HL-60 (cell line): ENCODE measurements around the gene NECTIN2.

Experiments
- DNase-seq, 2 experiments: peaks; one replicate each; pipeline ENCODE4 v3.0.0-alpha.2; 2010 to 2020; ENCODE audit warnings: low read depth in 1 of 2, low spot score in 1 of 2
- H3K27ac ChIP-seq: fragments of 250-450 bp; sonication (Bioruptor Pico); replicated peaks from 2 replicates; pipeline ENCODE4 v1.5.1; 2020; ENCODE audit warnings: mild to moderate bottlenecking, moderate library complexity
- H3K27me3 ChIP-seq: fragments of 250-450 bp; sonication (Bioruptor Pico); 2 replicates; pipeline ENCODE4 v1.5.1; 2021; ENCODE audit warnings: mild to moderate bottlenecking, moderate library complexity; ENCODE audit not compliant: insufficient read depth, poor library complexity, severe bottlenecking
- H3K4me3 ChIP-seq: replicated peaks from 2 replicates; pipeline ENCODE4 v1.5.1; 2011; ENCODE audit warnings: mild to moderate bottlenecking, control low read depth, low read length; ENCODE audit not compliant: insufficient read depth
- GABPA ChIP-seq: IDR thresholded peaks from 2 replicates; pipeline ENCODE4 v1.6.1; 2012; ENCODE audit warnings: low read depth
- POLR2AphosphoS5 ChIP-seq: IDR thresholded peaks from 2 replicates; pipeline ENCODE4 v1.6.1; 2012; ENCODE audit warnings: low read depth
- SPI1 ChIP-seq: IDR thresholded peaks from 2 replicates; pipeline ENCODE4 v1.6.1; 2012; ENCODE audit warnings: low read depth, mild to moderate bottlenecking, borderline replicate concordance
- TF ChIP-seq, protein P1 (sequence below): IDR thresholded peaks from one replicate; pipeline ENCODE4 v1.5.1; 2011; ENCODE audit warnings: low read length, control low read depth, inconsistent platforms; ENCODE audit not compliant: insufficient read depth
- TF ChIP-seq, protein P2 (sequence below): IDR thresholded peaks from 2 replicates; pipeline ENCODE4 v1.6.1; 2012; ENCODE audit warnings: low read depth; ENCODE audit not compliant: insufficient replicate concordance

The NECTIN2 gene

DNA sequence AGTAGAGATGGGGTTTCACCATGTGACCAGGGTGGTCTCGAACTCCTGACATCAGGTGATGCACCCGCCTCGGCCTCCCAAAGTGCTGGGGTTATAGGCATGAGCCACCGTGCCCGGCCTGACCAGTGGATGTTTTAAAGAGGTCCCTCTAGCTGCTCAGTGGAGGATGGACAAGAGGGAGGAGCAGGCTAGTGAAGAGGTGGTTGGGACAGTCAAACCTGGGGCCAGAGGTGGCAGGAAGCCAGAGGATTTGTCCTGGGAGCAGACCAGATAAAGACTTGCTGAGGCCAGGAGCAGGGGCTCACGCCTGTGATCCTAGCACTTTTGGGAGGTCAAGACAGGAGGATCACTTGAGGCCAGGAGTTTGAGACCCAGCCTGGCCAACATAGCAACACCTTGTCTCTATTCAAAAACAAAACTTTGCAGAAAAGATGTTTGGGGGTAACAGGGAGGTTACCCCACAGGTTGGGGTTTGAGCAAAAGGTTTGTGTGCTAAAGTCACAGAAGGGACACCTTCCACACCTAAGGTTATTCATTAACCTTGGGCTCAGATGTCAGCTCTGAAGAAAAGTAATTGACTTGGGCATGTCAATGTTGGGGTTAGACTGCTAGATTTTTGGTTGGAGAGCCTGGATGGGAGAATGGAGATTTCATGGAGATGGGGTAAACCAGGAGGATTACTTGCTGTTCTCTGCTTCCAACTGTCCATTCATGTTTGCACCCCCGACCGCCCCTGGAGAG is 28.2 kb upstream of the NECTIN2 start:
- Histone ChIP-seq H3K27me3 (no peaks in the 10 kb centered on the region), H3K27ac (no peak overlapping the region), H3K4me3 (no peak overlapping the region)
- TF ChIP-seq POLR2AphosphoS5 (no peak), GABPA (no peak), SPI1 (no peak)
- TF ChIP-seq, protein P1, sequence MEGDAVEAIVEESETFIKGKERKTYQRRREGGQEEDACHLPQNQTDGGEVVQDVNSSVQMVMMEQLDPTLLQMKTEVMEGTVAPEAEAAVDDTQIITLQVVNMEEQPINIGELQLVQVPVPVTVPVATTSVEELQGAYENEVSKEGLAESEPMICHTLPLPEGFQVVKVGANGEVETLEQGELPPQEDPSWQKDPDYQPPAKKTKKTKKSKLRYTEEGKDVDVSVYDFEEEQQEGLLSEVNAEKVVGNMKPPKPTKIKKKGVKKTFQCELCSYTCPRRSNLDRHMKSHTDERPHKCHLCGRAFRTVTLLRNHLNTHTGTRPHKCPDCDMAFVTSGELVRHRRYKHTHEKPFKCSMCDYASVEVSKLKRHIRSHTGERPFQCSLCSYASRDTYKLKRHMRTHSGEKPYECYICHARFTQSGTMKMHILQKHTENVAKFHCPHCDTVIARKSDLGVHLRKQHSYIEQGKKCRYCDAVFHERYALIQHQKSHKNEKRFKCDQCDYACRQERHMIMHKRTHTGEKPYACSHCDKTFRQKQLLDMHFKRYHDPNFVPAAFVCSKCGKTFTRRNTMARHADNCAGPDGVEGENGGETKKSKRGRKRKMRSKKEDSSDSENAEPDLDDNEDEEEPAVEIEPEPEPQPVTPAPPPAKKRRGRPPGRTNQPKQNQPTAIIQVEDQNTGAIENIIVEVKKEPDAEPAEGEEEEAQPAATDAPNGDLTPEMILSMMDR: no peak
- TF ChIP-seq, protein P2, sequence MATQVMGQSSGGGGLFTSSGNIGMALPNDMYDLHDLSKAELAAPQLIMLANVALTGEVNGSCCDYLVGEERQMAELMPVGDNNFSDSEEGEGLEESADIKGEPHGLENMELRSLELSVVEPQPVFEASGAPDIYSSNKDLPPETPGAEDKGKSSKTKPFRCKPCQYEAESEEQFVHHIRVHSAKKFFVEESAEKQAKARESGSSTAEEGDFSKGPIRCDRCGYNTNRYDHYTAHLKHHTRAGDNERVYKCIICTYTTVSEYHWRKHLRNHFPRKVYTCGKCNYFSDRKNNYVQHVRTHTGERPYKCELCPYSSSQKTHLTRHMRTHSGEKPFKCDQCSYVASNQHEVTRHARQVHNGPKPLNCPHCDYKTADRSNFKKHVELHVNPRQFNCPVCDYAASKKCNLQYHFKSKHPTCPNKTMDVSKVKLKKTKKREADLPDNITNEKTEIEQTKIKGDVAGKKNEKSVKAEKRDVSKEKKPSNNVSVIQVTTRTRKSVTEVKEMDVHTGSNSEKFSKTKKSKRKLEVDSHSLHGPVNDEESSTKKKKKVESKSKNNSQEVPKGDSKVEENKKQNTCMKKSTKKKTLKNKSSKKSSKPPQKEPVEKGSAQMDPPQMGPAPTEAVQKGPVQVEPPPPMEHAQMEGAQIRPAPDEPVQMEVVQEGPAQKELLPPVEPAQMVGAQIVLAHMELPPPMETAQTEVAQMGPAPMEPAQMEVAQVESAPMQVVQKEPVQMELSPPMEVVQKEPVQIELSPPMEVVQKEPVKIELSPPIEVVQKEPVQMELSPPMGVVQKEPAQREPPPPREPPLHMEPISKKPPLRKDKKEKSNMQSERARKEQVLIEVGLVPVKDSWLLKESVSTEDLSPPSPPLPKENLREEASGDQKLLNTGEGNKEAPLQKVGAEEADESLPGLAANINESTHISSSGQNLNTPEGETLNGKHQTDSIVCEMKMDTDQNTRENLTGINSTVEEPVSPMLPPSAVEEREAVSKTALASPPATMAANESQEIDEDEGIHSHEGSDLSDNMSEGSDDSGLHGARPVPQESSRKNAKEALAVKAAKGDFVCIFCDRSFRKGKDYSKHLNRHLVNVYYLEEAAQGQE: no peak
- DNase-seq: no peak

DNA sequence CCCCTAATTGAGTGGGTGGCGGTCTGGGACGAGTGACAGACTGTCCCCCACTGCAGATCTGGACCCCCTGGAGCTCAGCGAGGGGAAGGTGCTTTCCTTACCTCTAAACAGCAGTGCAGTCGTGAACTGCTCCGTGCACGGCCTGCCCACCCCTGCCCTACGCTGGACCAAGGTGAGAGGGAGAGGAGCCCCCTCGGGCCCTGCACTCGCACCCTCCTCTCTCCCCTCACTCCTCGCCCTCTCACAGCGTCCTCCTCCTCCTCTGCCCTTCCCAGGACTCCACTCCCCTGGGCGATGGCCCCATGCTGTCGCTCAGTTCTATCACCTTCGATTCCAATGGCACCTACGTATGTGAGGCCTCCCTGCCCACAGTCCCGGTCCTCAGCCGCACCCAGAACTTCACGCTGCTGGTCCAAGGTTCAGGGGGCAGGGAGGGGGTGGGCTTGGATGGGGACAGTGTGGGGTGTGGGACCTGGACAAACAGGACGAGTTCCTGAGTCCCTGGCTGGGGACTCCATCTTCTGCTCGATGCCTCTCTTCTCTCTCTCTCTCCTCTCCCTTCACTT is 27.5 kb upstream of the NECTIN2 start:
- Histone ChIP-seq H3K4me3 (no peak overlapping the region), H3K27ac (no peak overlapping the region), H3K27me3 (no peaks in the 10 kb centered on the region)
- TF ChIP-seq, protein P2: no peak
- TF ChIP-seq SPI1: no peak
- TF ChIP-seq POLR2AphosphoS5: no peak
- TF ChIP-seq, protein P1: no peak
- no peak for TF ChIP-seq GABPA
- DNase-seq: no peak

DNA sequence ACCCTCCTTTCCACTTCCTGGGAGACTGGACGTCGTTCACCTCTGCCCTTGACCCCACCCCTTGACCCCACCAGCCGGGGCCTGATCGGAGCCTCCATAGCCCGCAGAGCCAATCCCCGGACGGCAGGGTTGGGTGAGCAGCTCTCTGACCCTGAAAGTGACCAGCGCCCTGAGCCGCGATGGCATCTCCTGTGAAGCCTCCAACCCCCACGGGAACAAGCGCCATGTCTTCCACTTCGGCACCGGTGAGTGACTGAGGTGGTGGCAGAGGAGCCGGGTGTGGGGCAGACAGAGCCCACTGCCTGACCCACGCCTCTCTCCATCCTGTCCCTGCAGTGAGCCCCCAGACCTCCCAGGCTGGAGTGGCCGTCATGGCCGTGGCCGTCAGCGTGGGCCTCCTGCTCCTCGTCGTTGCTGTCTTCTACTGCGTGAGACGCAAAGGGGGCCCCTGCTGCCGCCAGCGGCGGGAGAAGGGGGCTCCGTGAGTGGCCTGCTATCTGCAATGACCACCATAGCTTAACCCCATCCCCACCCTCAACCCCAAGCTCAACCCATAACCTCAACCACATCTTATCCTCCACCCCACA is 26.8 kb upstream of the NECTIN2 start:
- Histone ChIP-seq H3K27ac (no peak overlapping the region), H3K4me3 (no peak overlapping the region), H3K27me3 (no peaks in the 10 kb centered on the region)
- no peak for TF ChIP-seq GABPA
- no peak for TF ChIP-seq SPI1
- TF ChIP-seq, protein P1: no peak
- DNase-seq: no peak
